ENCODE results near the gene ARSK.

DNA sequence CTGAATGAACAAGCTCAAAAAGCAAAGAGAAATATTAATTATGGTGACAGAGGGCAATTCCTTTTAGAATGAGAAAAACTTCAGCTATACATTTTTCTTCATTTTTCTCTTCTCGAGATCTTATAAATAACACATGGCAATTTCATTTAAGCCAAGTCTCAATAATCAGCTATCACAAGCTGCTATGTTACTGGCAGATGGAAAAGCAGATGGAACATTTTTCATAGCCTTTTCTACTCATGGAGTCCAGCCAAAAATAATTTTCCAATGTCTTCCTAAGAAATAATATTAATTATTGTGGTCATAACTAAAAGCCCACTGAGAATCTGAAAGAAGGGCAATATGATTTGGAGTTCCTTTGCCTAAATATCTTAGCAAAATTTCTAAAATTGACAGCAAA lies 35.8 kb upstream of the ARSK start:
- TF ChIP-seq, protein P1, sequence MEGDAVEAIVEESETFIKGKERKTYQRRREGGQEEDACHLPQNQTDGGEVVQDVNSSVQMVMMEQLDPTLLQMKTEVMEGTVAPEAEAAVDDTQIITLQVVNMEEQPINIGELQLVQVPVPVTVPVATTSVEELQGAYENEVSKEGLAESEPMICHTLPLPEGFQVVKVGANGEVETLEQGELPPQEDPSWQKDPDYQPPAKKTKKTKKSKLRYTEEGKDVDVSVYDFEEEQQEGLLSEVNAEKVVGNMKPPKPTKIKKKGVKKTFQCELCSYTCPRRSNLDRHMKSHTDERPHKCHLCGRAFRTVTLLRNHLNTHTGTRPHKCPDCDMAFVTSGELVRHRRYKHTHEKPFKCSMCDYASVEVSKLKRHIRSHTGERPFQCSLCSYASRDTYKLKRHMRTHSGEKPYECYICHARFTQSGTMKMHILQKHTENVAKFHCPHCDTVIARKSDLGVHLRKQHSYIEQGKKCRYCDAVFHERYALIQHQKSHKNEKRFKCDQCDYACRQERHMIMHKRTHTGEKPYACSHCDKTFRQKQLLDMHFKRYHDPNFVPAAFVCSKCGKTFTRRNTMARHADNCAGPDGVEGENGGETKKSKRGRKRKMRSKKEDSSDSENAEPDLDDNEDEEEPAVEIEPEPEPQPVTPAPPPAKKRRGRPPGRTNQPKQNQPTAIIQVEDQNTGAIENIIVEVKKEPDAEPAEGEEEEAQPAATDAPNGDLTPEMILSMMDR (IDR thresholded peaks at IDR 0.05) = no peak
- TF ChIP-seq EP300 (IDR thresholded peaks at IDR 0.05) = no peak
- TF ChIP-seq POLR2A (IDR thresholded peaks at IDR 0.05) = no peak

Data from upper lobe of left lung (tissue), 4 donors.